Rectal smooth muscle tissue (tissue), 1 donor: ENCODE measurements around the gene USP7.
"Not testable (repeated sequence)": the region's sequence is repeated elsewhere in the genome, so short reads cannot be mapped to it uniquely, and the experiment has no call there.

ENCODE experiments used
- H3K27ac ChIP-seq: one replicate; pipeline ENCODE4 v1.7.0; 2013; ENCODE audit warnings: low read depth, low read length, inconsistent platforms
- H3K27me3 ChIP-seq: one replicate; pipeline ENCODE4 v1.7.0; 2013; ENCODE audit warnings: low read length; ENCODE audit not compliant: control insufficient read depth, insufficient read depth
- H3K36me3 ChIP-seq: one replicate; pipeline ENCODE4 v1.7.0; 2013; ENCODE audit warnings: low read length; ENCODE audit not compliant: control insufficient read depth, insufficient read depth
- H3K4me1 ChIP-seq: one replicate; pipeline ENCODE4 v1.7.0; 2013; ENCODE audit warnings: low read length; ENCODE audit not compliant: control insufficient read depth, insufficient read depth
- H3K4me3 ChIP-seq: one replicate; pipeline ENCODE4 v1.7.0; 2013; ENCODE audit warnings: low read length
- H3K9ac ChIP-seq: one replicate; pipeline ENCODE4 v1.7.0; 2013; ENCODE audit warnings: low read length

The USP7 gene

GRCh38 chr16:8869988-8870241, 93.8 kb downstream of the USP7 start:
- H3K36me3 ChIP-seq, H3K27me3 ChIP-seq, H3K9ac ChIP-seq, H3K4me3 ChIP-seq, H3K27ac ChIP-seq, H3K4me1 ChIP-seq: not testable (repeated sequence)

GRCh38 chr16:8869212-8869987, 94.3 kb downstream of the USP7 start:
- peak overlapping the region; percentile 70 for H3K4me3 ChIP-seq
- H3K4me1 ChIP-seq, result peaks cover 9% of the 10 kb centered on the region
- no peak overlapping the region for H3K27ac ChIP-seq
- H3K27me3 ChIP-seq, result no peaks in the 10 kb centered on the region
- no peak overlapping the region for H3K9ac ChIP-seq
- H3K36me3 ChIP-seq, result no peaks in the 10 kb centered on the region

- no peaks in the 10 kb centered on the region for H3K36me3 ChIP-seq
- peak within 1 kb of the TSS; percentile 8 for H3K9ac ChIP-seq
- H3K4me3 ChIP-seq, result peak within 1 kb of the TSS; percentile 85
- peak within 1 kb of the TSS; percentile 75 for H3K27ac ChIP-seq
- H3K27me3 ChIP-seq, result no peaks in the 10 kb centered on the region
- H3K4me1 ChIP-seq, result peaks cover 12% of the 10 kb centered on the region
Observed at GRCh38 chr16:8868416-8869211, 95.1 kb downstream of the USP7 start, which contains the start of gene CARHSP1. Gene CARHSP1, minus strand, starts transcription at chr16:8869006. Its CDS starts 9,678 bp downstream, at chr16:8859328.

- Histone ChIP-seq H3K36me3 (no peaks in the 10 kb centered on the region), H3K27me3 (no peaks in the 10 kb centered on the region), H3K4me3 (peak overlapping the region; percentile 85), H3K4me1 (peaks cover 12% of the 10 kb centered on the region), H3K27ac (peak overlapping the region; percentile 75), H3K9ac (peak overlapping the region; percentile 1)
Observed at GRCh38 chr16:8867932-8868415, 95.7 kb downstream of the USP7 start.

- Histone ChIP-seq H3K4me3 (peak overlapping the region; percentile 85), H3K4me1 (peaks cover 12% of the 10 kb centered on the region)
Observed at GRCh38 chr16:8867216-8867931, 96.3 kb downstream of the USP7 start.

GRCh38 chr16:8866884-8867215, 96.9 kb downstream of the USP7 start:
- H3K27ac ChIP-seq, result peak overlapping the region; percentile 31
- peak overlapping the region; percentile 1 for H3K9ac ChIP-seq
- peak overlapping the region; percentile 85 for H3K4me3 ChIP-seq
- H3K4me1 ChIP-seq, result peaks cover 12% of the 10 kb centered on the region
- no peaks in the 10 kb centered on the region for H3K27me3 ChIP-seq
- H3K36me3 ChIP-seq, result no peaks in the 10 kb centered on the region

More at GRCh38 chr16:8867216-8867931, 96.3 kb downstream of the USP7 start:
- Histone ChIP-seq H3K36me3 (no peaks in the 10 kb centered on the region), H3K9ac (peak overlapping the region; percentile 1), H3K27ac (peak overlapping the region; percentile 31), H3K27me3 (no peaks in the 10 kb centered on the region)

GRCh38 chr16:8866118-8866883, 97.4 kb downstream of the USP7 start:
- no peaks in the 10 kb centered on the region for H3K36me3 ChIP-seq
- H3K27me3 ChIP-seq, result no peaks in the 10 kb centered on the region
- H3K9ac ChIP-seq, result no peak overlapping the region
- H3K4me3 ChIP-seq, result peak overlapping the region; percentile 85
- H3K4me1 ChIP-seq, result peaks cover 12% of the 10 kb centered on the region
- peak overlapping the region; percentile 8 for H3K27ac ChIP-seq

GRCh38 chr16:8865145-8865882, 98.4 kb downstream of the USP7 start:
- Histone ChIP-seq H3K9ac (no peak overlapping the region), H3K27me3 (no peaks in the 10 kb centered on the region), H3K4me3 (no peak overlapping the region), H3K4me1 (peaks cover 12% of the 10 kb centered on the region), H3K36me3 (no peaks in the 10 kb centered on the region), H3K27ac (no peak overlapping the region)

- Histone ChIP-seq H3K4me1 (peaks cover 12% of the 10 kb centered on the region), H3K27ac (no peak overlapping the region)
Observed at GRCh38 chr16:8864480-8865110, 99.1 kb downstream of the USP7 start.

GRCh38 chr16:8863594-8864424, 99.9 kb downstream of the USP7 start:
- H3K36me3 ChIP-seq, result no peaks in the 10 kb centered on the region
- no peak overlapping the region for H3K4me3 ChIP-seq
- no peak overlapping the region for H3K9ac ChIP-seq
- H3K27ac ChIP-seq, result no peak overlapping the region
- peaks cover 10% of the 10 kb centered on the region for H3K4me1 ChIP-seq
- no peaks in the 10 kb centered on the region for H3K27me3 ChIP-seq

More at GRCh38 chr16:8864480-8865110, 99.1 kb downstream of the USP7 start:
- H3K4me3 ChIP-seq, result no peak overlapping the region
- H3K9ac ChIP-seq, result no peak overlapping the region
- no peaks in the 10 kb centered on the region for H3K27me3 ChIP-seq
- no peaks in the 10 kb centered on the region for H3K36me3 ChIP-seq
